ENCODE data around the gene LMO7.

The LMO7 gene

DNA sequence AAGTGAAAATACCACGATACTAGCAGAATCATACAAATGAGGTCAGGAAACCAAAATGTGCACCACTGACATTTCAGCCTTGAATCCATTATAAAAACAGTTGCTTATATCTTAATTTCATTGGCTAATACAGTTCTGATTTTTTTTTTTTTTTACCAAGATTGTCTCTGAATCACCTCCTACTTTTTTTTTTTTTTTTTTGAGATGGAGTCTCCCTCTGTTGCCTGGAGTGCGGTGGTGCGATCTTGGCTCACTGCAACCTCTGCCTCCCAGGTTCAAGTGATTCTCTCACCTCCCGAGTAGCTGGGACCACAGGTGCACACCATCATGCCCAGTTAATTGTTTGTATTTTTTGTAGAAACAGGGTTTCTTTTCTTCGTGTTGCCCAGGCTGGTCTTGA, 270.2 kb downstream of the LMO7 start:
- DNase-seq = no peak

DNA sequence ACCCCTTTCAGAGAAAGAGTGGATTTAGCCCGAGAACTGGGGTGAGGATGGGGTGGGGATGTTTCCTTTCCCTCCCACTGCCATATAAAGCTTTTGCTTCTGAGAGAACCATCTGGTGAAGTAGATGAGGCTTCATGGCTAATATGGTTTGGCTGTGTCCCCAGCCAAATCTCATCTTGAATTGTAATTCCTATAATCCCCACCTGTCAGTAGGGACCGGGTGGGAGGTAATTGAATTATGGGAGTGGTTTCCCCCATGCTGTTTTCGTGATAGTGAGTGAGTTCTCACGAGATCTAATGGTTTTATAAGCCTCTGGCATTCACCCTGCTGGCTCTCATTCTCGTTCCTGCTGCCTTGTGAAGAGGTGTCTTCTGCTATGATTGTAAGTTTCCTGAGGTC, 270.9 kb downstream of the LMO7 start:
- no peak for DNase-seq

DNA sequence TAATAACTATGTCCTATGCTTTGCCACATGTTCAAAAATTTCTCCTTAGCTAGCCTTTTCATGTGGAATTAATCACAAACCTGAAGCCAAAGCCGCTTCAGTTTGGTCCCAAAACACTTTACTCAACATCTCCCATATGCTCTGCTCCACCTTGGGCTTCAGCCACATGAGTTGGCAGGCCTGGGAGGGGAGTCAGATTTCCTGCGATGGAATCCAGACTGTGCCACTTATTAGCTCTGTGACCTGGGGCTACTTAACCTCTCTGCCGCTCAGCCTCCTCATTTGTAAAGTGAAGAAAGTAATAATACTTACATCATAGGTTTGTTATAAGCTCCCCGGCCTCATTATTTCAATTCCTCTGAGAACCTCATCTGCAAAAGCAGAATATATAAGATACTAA, 272.0 kb downstream of the LMO7 start:
- no peak for DNase-seq
